Measurements from ENCODE around the gene GPX6. TPM values are rescaled to one million over a fixed set of nuclear protein-coding genes. Genes with fewer than 3 reads are reported as not detected.
"Not testable (repeated sequence)": the region's sequence is repeated elsewhere in the genome, so short reads cannot be mapped to it uniquely, and the experiment has no call there.

Gene GPX6
- total RNA-seq, 1 donor from 2014 or later = not detected

DNA sequence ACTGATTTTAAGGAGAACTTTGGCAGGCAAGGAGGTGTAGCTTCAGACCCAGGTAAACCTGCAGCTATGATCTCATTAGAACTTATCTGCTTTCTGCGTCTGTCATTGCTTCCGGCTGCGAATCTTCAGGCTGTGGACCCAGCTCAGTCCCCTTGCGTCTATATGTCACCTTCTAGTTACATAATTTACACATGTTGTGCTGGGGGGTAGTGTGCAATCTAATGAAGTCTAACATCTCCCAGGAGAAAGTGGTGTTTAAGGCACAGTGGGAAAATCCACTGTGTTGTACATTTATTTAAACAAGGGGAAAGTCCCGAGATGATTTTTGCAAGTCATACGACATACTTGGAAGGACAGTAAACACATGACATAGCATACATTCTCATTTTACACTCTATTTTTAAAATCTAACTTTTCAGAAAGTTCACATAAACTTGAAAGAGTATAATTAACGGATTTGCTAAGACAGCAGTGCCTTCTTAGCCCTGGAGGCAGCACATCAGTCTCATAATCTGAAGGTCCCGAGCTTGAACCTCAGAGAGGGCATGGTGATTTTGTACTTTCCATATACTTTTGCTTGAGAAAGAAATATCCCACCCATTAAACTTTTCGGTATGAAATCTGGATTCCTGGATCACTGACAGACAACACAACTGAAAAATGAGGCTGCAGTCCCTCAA lies 35.2 kb downstream of the GPX6 start:
- no peak overlapping the region for H3K4me3 Mint-ChIP-seq (ENCODE audit: unreplicated experiment)
- no peaks in the 10 kb centered on the region for H3K36me3 Mint-ChIP-seq (ENCODE audit: unreplicated experiment)
- H3K27me3 Mint-ChIP-seq (ENCODE audit: unreplicated experiment) = peaks cover 62% of the 10 kb centered on the region
- no peak overlapping the region for H3K27ac Mint-ChIP-seq (ENCODE audit: unreplicated experiment)
- H3K4me1 Mint-ChIP-seq (ENCODE audit: unreplicated experiment) = no peaks in the 10 kb centered on the region
- no peaks in the 10 kb centered on the region for H3K9me3 Mint-ChIP-seq (ENCODE audit: unreplicated experiment)
- no peak for DNase-seq (ENCODE audit: extremely low spot score, unreplicated experiment)
- TF ChIP-seq, protein P1, sequence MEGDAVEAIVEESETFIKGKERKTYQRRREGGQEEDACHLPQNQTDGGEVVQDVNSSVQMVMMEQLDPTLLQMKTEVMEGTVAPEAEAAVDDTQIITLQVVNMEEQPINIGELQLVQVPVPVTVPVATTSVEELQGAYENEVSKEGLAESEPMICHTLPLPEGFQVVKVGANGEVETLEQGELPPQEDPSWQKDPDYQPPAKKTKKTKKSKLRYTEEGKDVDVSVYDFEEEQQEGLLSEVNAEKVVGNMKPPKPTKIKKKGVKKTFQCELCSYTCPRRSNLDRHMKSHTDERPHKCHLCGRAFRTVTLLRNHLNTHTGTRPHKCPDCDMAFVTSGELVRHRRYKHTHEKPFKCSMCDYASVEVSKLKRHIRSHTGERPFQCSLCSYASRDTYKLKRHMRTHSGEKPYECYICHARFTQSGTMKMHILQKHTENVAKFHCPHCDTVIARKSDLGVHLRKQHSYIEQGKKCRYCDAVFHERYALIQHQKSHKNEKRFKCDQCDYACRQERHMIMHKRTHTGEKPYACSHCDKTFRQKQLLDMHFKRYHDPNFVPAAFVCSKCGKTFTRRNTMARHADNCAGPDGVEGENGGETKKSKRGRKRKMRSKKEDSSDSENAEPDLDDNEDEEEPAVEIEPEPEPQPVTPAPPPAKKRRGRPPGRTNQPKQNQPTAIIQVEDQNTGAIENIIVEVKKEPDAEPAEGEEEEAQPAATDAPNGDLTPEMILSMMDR (IDR thresholded peaks at IDR 0.05) = no peak

DNA sequence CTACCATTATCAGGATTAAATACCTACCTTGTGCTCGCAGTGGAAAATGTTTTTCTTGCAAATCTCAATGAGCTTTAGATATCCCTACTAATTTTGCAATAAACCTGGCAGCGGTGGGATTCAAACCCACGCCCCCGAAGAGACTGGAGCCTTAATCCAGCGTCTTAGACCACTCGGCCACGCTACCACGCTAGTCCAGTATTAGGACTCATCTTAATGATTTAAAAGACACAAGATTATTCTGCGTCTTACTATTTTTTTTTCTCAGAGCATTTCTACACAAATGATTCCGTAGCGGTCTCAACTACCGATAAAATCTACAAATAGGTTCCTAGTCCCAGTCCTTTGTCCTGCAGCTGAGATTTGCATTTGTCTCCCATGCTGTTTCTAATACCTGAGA lies 37.1 kb downstream of the GPX6 start:
- TF ChIP-seq, protein P1 (IDR thresholded peaks at IDR 0.05) = no peak
- Mint-ChIP-seq H3K27ac (ENCODE audit: unreplicated experiment) (no peak overlapping the region), H3K27me3 (ENCODE audit: unreplicated experiment) (peaks cover 58% of the 10 kb centered on the region), H3K4me1 (ENCODE audit: unreplicated experiment) (peaks cover 7% of the 10 kb centered on the region), H3K9me3 (ENCODE audit: unreplicated experiment) (no peaks in the 10 kb centered on the region), H3K36me3 (ENCODE audit: unreplicated experiment) (no peaks in the 10 kb centered on the region), H3K4me3 (ENCODE audit: unreplicated experiment) (no peak overlapping the region)
- DNase-seq (ENCODE audit: extremely low spot score, unreplicated experiment) = no peak

DNA sequence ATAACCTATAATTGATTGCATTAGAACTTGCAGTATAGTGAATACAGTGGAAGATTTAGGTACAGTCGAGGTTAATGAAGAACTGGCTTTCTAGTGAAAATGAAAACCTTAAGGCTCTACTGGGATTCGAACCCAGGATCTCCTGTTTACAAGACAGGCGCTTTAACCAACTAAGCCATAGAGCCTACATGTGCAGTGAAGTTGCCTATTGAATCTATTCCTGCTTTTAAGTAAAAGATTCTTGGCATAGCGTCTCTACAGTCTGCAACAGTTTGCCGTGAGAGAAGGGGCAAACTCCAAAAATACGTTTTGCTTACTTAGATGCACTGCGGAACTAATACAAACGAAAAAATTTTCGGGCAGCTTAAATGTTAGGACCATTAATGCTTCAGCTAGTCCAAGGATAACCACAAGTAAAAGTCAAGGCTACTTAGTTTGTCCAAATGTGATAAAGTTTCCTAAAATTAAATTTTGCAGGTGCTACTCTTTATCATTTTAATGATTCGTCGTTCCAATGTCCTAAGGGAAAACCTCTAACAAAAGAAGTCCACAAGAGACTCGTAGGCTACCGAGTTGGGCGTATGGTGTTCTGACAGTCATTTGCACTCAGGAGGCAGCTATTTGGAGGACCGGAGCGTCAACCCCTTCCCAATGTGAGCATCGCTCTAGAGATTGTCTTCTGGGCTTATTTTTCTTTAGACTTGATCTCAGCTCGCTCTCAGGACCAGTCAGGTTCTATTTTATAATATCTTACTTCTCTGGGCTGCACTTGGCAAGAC lies 41.0 kb downstream of the GPX6 start:
- Mint-ChIP-seq H3K36me3 (ENCODE audit: unreplicated experiment) (no peaks in the 10 kb centered on the region), H3K9me3 (ENCODE audit: unreplicated experiment) (no peaks in the 10 kb centered on the region), H3K27me3 (ENCODE audit: unreplicated experiment) (peaks cover 46% of the 10 kb centered on the region), H3K27ac (ENCODE audit: unreplicated experiment) (no peak overlapping the region), H3K4me3 (ENCODE audit: unreplicated experiment) (peak overlapping the region; percentile 61), H3K4me1 (ENCODE audit: unreplicated experiment) (peaks cover 7% of the 10 kb centered on the region)
- TF ChIP-seq, protein P1 (IDR thresholded peaks at IDR 0.05) = no peak
- DNase-seq (ENCODE audit: extremely low spot score, unreplicated experiment) = no peak

DNA sequence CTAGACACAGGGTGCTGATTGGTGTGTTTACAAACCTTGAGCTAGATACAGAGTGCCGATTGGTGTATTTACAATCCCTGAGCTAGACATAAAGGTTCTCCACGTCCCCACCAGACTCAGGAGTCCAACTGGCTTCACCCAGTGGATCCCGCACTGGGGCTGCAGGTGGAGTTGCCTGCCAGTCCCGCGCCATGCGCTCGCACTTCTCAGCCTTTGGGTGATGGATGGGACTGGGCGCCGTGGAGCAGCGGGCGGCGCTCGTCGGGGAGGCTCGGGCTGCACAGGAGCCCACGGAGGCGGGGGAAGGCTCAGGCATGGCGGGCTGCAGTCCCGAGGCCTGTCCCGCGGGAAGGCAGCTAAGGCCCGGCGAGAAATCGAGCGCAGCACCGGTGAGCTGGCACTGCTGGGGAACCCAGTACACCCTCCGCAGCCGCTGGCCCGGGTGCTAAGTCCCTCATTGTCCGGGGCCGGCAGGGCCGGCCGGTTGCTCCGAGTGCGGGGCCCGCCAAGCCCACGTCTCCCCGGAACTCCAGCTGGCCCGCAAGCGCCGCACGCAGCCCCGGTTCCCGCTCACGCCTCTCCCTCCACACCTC lies 46.3 kb downstream of the GPX6 start:
- not testable (repeated sequence) for H3K4me1 Mint-ChIP-seq (ENCODE audit: unreplicated experiment); DNase-seq (ENCODE audit: extremely low spot score, unreplicated experiment); H3K4me3 Mint-ChIP-seq (ENCODE audit: unreplicated experiment); H3K9me3 Mint-ChIP-seq (ENCODE audit: unreplicated experiment); H3K27ac Mint-ChIP-seq (ENCODE audit: unreplicated experiment); H3K36me3 Mint-ChIP-seq (ENCODE audit: unreplicated experiment)
- peaks cover 26% of the 10 kb centered on the region for H3K27me3 Mint-ChIP-seq (ENCODE audit: unreplicated experiment)

DNA sequence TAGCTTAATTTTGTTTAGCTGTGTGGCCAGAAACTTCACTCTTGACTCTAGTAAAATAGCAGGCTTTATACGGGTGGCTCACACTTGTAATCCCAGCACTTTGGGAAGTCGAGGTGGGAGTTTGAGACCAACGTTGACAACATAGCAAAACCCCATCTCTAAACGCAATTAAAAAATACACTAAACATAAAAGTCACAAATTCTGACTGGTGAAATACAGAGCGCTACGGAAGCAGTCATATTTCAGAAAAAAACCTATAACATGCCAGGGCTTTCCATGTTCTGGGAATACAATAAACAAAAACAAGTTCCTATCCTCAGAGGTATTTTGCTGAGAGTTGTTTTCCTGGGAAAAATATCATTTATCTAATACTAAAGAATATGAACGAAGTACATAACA lies 47.5 kb downstream of the GPX6 start:
- no peaks in the 10 kb centered on the region for H3K9me3 Mint-ChIP-seq (ENCODE audit: unreplicated experiment)
- no peak for DNase-seq (ENCODE audit: extremely low spot score, unreplicated experiment)
- no peak overlapping the region for H3K4me3 Mint-ChIP-seq (ENCODE audit: unreplicated experiment)
- H3K4me1 Mint-ChIP-seq (ENCODE audit: unreplicated experiment) = no peaks in the 10 kb centered on the region
- H3K36me3 Mint-ChIP-seq (ENCODE audit: unreplicated experiment) = no peaks in the 10 kb centered on the region
- H3K27ac Mint-ChIP-seq (ENCODE audit: unreplicated experiment) = no peak overlapping the region
- H3K27me3 Mint-ChIP-seq (ENCODE audit: unreplicated experiment) = peaks cover 28% of the 10 kb centered on the region
- TF ChIP-seq, protein P1 (IDR thresholded peaks at IDR 0.05) = no peak
